ENCODE measurements around the gene UBE2K. TPM values are rescaled to one million over a fixed set of nuclear protein-coding genes. Genes with fewer than 3 reads are reported as not detected.

Gene UBE2K
- total RNA-seq, 1 donor from 2014 or later = 68.7 TPM

DNA sequence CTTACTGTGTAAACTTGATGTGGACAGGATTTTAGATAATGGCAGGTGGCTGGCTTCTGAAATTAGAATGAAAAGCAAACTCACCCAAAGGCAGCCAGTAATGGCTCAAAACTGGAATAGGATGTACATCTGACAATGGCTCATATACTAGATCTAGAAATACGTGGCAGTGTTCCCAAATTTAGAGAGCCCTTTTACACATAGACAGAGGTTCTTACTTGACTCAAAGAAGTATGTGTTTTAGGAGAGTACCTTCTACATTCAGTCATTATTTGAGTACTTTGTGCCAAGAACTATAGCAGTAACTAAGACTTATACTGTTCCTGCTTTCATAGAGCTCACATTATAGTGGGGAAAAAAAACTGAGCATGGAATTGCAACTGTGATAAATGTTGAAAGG, 48.0 kb downstream of the UBE2K start:
- Mint-ChIP-seq H3K4me1 (no peaks in the 10 kb centered on the region), H3K27ac (no peak overlapping the region), H3K36me3 (peaks cover 16% of the 10 kb centered on the region), H3K27me3 (ENCODE audit: low read depth) (no peaks in the 10 kb centered on the region), H3K4me3 (no peak overlapping the region), H3K9me3 (no peaks in the 10 kb centered on the region)
- TF ChIP-seq, protein P1, sequence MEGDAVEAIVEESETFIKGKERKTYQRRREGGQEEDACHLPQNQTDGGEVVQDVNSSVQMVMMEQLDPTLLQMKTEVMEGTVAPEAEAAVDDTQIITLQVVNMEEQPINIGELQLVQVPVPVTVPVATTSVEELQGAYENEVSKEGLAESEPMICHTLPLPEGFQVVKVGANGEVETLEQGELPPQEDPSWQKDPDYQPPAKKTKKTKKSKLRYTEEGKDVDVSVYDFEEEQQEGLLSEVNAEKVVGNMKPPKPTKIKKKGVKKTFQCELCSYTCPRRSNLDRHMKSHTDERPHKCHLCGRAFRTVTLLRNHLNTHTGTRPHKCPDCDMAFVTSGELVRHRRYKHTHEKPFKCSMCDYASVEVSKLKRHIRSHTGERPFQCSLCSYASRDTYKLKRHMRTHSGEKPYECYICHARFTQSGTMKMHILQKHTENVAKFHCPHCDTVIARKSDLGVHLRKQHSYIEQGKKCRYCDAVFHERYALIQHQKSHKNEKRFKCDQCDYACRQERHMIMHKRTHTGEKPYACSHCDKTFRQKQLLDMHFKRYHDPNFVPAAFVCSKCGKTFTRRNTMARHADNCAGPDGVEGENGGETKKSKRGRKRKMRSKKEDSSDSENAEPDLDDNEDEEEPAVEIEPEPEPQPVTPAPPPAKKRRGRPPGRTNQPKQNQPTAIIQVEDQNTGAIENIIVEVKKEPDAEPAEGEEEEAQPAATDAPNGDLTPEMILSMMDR (IDR thresholded peaks at IDR 0.05; ENCODE audit: unreplicated experiment) = no peak
- no peak for DNase-seq (ENCODE audit: low spot score in 2 of 2, unreplicated experiment in 2 of 2)

DNA sequence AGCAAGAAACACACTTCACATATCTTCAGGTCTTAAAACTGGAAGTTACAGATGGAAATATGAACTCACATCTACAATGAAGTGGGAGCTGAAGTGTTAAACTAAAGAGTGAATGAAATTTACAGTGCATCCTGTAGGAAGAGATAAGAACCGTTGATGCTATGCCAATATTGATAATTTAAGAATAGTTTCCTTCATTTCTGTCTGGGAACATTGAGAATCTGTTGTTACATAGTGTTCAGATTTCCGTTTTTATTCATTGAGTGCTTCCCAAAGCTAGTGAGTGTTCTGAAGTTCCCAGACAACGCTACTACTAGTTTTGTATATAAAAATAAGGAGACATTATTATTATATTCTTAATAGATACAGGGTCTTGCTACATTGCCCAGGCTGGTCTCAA, 52.3 kb downstream of the UBE2K start:
- Mint-ChIP-seq H3K4me3 (no peak overlapping the region), H3K4me1 (no peaks in the 10 kb centered on the region), H3K27me3 (ENCODE audit: low read depth) (no peaks in the 10 kb centered on the region), H3K27ac (no peak overlapping the region), H3K36me3 (peaks cover 20% of the 10 kb centered on the region), H3K9me3 (no peaks in the 10 kb centered on the region)
- DNase-seq (ENCODE audit: low spot score in 2 of 2, unreplicated experiment in 2 of 2) = no peak
- TF ChIP-seq, protein P1 (IDR thresholded peaks at IDR 0.05; ENCODE audit: unreplicated experiment) = no peak

GRCh38 chr4:39754309-39754708, 56.4 kb downstream of the UBE2K start:
- no peak overlapping the region for H3K27ac Mint-ChIP-seq
- H3K4me3 Mint-ChIP-seq = no peak overlapping the region
- TF ChIP-seq, protein P1 (IDR thresholded peaks at IDR 0.05; ENCODE audit: unreplicated experiment) = no peak
- H3K36me3 Mint-ChIP-seq = peaks cover 28% of the 10 kb centered on the region
- no peaks in the 10 kb centered on the region for H3K9me3 Mint-ChIP-seq
- no peak for DNase-seq (ENCODE audit: low spot score in 2 of 2, unreplicated experiment in 2 of 2)
- no peaks in the 10 kb centered on the region for H3K27me3 Mint-ChIP-seq (ENCODE audit: low read depth)
- H3K4me1 Mint-ChIP-seq = no peaks in the 10 kb centered on the region

GRCh38 chr4:39756159-39756558, 58.2 kb downstream of the UBE2K start:
- Mint-ChIP-seq H3K27ac (no peak overlapping the region), H3K9me3 (no peaks in the 10 kb centered on the region), H3K4me1 (no peaks in the 10 kb centered on the region), H3K27me3 (ENCODE audit: low read depth) (no peaks in the 10 kb centered on the region), H3K36me3 (peaks cover 30% of the 10 kb centered on the region), H3K4me3 (no peak overlapping the region)
- TF ChIP-seq, protein P1 (IDR thresholded peaks at IDR 0.05; ENCODE audit: unreplicated experiment) = no peak
- no peak for DNase-seq (ENCODE audit: low spot score in 2 of 2, unreplicated experiment in 2 of 2)

- H3K27ac Mint-ChIP-seq = no peak overlapping the region
- no peaks in the 10 kb centered on the region for H3K4me1 Mint-ChIP-seq
- H3K4me3 Mint-ChIP-seq = no peak overlapping the region
- DNase-seq (ENCODE audit: low spot score in 2 of 2, unreplicated experiment in 2 of 2) = no peak
- no peaks in the 10 kb centered on the region for H3K27me3 Mint-ChIP-seq (ENCODE audit: low read depth)
- H3K36me3 Mint-ChIP-seq = peaks cover 35% of the 10 kb centered on the region
- no peaks in the 10 kb centered on the region for H3K9me3 Mint-ChIP-seq
- TF ChIP-seq, protein P1 (IDR thresholded peaks at IDR 0.05; ENCODE audit: unreplicated experiment) = no peak
Measured at GRCh38 chr4:39758176-39758575, 60.2 kb downstream of the UBE2K start.

DNA sequence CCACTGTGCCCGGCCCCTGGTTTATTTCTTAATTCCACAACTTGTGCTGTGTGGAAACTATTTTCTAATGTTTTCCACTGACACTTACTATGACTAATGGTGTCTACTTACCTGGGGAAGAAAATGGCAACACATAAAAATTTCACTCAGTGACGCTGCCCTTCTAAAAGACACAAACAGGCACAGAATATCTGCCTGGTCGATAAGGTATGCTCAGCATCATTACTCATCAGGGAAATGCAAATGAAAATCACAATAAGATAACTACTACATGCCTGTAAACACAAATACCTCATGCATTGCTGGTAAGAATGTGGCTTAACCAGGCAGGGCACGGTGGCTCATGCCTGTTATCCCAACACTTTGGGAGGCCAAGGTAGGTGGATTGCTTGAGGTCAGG, 61.6 kb downstream of the UBE2K start:
- no peaks in the 10 kb centered on the region for H3K27me3 Mint-ChIP-seq (ENCODE audit: low read depth)
- no peaks in the 10 kb centered on the region for H3K9me3 Mint-ChIP-seq
- TF ChIP-seq, protein P1 (IDR thresholded peaks at IDR 0.05; ENCODE audit: unreplicated experiment) = no peak
- H3K27ac Mint-ChIP-seq = no peak overlapping the region
- peaks cover 34% of the 10 kb centered on the region for H3K36me3 Mint-ChIP-seq
- DNase-seq (ENCODE audit: low spot score in 2 of 2, unreplicated experiment in 2 of 2) = no peak
- no peaks in the 10 kb centered on the region for H3K4me1 Mint-ChIP-seq
- no peak overlapping the region for H3K4me3 Mint-ChIP-seq
